Activated CD4-positive, alpha-beta T cell treated with anti-CD3 and anti-CD28 coated beads, Interleukin-2, Interleukin-6, amounts not matched to agents 100 ng/mL and 50 ng/mL, durations not matched to agents 16 hours and 8 hours (primary cell): ENCODE results near the gene CFAP97.
"Not testable (repeated sequence)": the region's sequence is repeated elsewhere in the genome, so short reads cannot be mapped to it uniquely, and the experiment has no call there.

Experiments used
- DNase-seq: peaks from one replicate; pipeline ENCODE4 v3.0.0-alpha.2; 2020

The CFAP97 gene

GRCh38 chr4:185221912-185222311, 18.1 kb upstream of the CFAP97 start:
- DNase-seq = no peak

GRCh38 chr4:185221491-185221890, 17.7 kb upstream of the CFAP97 start:
- no peak for DNase-seq

- DNase-seq = no peak
These were observed 15.9 kb upstream of the CFAP97 start for GRCh38 chr4:185219551-185220344.

GRCh38 chr4:185218312-185218711, 14.5 kb upstream of the CFAP97 start:
- DNase-seq = no peak

GRCh38 chr4:185217408-185217975, 13.7 kb upstream of the CFAP97 start:
- no peak for DNase-seq

GRCh38 chr4:185215261-185215660, 11.5 kb upstream of the CFAP97 start:
- no peak for DNase-seq

GRCh38 chr4:185213877-185214276, 10.1 kb upstream of the CFAP97 start:
- DNase-seq = no peak

- no peak for DNase-seq
These were observed 8.8 kb upstream of the CFAP97 start for GRCh38 chr4:185212581-185212980.

- DNase-seq = no peak
These were observed 7.8 kb upstream of the CFAP97 start for GRCh38 chr4:185211641-185212040.

GRCh38 chr4:185211035-185211434, 7.2 kb upstream of the CFAP97 start:
- DNase-seq = no peak

GRCh38 chr4:185210102-185210981, 6.5 kb upstream of the CFAP97 start:
- peak; percentile 57 for DNase-seq

GRCh38 chr4:185209852-185210101, 6.0 kb upstream of the CFAP97 start:
- DNase-seq = not testable (repeated sequence)

- DNase-seq = peak; percentile 93
These were observed 5.4 kb upstream of the CFAP97 start, which contains the start of gene SNX25 for GRCh38 chr4:185209031-185209851. Gene SNX25 (plus strand): TSS chr4:185209598. CDS start chr4:185209827, 229 bp downstream.

GRCh38 chr4:185207466-185207865, 3.7 kb upstream of the CFAP97 start:
- no peak for DNase-seq

GRCh38 chr4:185205697-185206342, 2.0 kb upstream of the CFAP97 start:
- no peak for DNase-seq

GRCh38 chr4:185205073-185205472, 1.3 kb upstream of the CFAP97 start:
- DNase-seq = peak; percentile 36

GRCh38 chr4:185204238-185204910, 574 bp upstream of the CFAP97 start:
- peak; percentile 27 for DNase-seq

- DNase-seq = no peak
These were observed 765 bp downstream of the CFAP97 start for GRCh38 chr4:185202984-185203485.

GRCh38 chr4:185201977-185202962, 1.5 kb downstream of the CFAP97 start:
- no peak for DNase-seq

GRCh38 chr4:185198189-185198588, 5.6 kb downstream of the CFAP97 start:
- not testable (repeated sequence) for DNase-seq
